ENCODE results near the gene GHRL.

Gene GHRL

GRCh38 chr3:10244009-10244408, 48.7 kb downstream of the GHRL start:
- TF ChIP-seq CTCF (IDR thresholded peaks at IDR 0.05; ENCODE audit: extremely low read depth, missing control alignments) = no peak
- DNase-seq (ENCODE audit: low spot score) = no peak

GRCh38 chr3:10242182-10243065, 50.3 kb downstream of the GHRL start:
- no peak for TF ChIP-seq CTCF (IDR thresholded peaks at IDR 0.05; ENCODE audit: extremely low read depth, missing control alignments)
- DNase-seq (ENCODE audit: low spot score) = peak; percentile 68

GRCh38 chr3:10240799-10241198, 51.9 kb downstream of the GHRL start:
- no peak for TF ChIP-seq CTCF (IDR thresholded peaks at IDR 0.05; ENCODE audit: extremely low read depth, missing control alignments)
- no peak for DNase-seq (ENCODE audit: low spot score)

- DNase-seq (ENCODE audit: low spot score) = no peak
- no peak for TF ChIP-seq CTCF (IDR thresholded peaks at IDR 0.05; ENCODE audit: extremely low read depth, missing control alignments)
Measured at GRCh38 chr3:10238345-10239183, 54.2 kb downstream of the GHRL start.

All from GM20000 (cell line).